Measurements from ENCODE around the gene TMEM108.

The TMEM108 gene

DNA sequence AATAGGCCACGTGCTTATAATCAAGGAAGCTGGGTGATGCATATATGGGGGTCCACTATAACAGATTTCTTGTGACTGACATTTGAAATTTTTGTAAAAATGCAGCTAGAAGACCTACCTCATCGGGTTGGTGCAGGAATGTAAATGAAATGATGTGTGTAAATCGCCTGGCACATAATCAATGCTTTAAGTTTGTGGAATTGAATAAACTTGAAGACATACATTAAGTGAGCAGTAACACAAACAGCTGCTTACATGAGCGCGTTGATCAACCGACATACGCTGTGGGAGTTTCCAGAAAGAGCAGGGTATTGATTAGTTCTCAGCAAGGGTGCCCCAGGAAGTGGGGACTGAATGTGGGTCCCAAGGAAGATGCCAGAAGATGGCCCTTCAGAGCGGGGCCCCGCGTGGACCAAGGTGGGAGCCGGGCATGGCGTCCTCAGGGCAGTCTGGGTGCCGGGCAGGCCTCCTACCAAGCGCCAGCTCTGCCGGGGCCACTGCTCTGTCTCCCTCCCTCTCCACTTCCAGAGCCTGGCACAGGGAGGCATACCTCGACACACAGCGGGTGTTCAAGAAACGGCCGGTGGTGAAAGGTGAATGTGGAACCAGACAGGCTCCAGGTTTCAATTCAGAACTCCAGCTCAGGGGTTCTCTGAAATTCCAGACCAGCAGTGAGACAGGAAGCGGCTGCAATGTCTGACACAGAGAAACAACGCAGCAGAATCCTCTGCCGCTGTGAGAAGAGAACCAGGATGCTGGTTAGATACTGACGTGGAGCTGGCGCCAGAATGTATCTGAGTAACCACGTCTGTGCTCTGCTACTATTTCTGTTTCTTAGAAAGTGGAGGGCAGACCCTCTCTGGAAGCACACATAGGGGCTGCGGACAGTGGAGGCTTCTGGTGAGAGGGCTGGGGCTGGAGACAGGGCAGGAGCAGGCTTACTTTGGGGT lies 374.3 kb downstream of the TMEM108 start:
- FAIRE-seq: no peak
- DNase-seq (ENCODE audit: low spot score): no peak

GRCh38 chr3:133413161-133414020 lies 375.2 kb downstream of the TMEM108 start:
- DNase-seq (ENCODE audit: low spot score) (no peak), FAIRE-seq (no peak)

DNA sequence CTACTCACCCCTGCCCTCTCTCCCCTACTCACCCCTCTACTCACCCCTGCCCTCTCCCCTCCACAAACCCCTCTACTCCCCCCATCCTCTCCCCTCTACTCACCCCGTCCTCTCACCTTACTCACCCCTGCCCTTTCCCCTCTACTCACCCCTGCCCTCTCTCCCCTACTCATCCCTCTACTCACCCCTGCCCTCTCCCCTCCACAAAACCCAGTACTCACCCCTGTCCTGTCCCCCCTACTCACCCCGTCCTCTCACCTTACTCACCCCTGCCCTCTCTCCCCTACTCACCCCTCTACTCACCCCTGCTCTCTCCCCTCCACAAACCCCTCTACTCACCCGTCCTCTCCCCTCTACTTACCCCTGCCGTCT lies 375.8 kb downstream of the TMEM108 start:
- FAIRE-seq (no peak), DNase-seq (ENCODE audit: low spot score) (no peak)

GRCh38 chr3:133418361-133418760 lies 380.2 kb downstream of the TMEM108 start:
- DNase-seq (ENCODE audit: low spot score) (no peak), FAIRE-seq (no peak)

DNA sequence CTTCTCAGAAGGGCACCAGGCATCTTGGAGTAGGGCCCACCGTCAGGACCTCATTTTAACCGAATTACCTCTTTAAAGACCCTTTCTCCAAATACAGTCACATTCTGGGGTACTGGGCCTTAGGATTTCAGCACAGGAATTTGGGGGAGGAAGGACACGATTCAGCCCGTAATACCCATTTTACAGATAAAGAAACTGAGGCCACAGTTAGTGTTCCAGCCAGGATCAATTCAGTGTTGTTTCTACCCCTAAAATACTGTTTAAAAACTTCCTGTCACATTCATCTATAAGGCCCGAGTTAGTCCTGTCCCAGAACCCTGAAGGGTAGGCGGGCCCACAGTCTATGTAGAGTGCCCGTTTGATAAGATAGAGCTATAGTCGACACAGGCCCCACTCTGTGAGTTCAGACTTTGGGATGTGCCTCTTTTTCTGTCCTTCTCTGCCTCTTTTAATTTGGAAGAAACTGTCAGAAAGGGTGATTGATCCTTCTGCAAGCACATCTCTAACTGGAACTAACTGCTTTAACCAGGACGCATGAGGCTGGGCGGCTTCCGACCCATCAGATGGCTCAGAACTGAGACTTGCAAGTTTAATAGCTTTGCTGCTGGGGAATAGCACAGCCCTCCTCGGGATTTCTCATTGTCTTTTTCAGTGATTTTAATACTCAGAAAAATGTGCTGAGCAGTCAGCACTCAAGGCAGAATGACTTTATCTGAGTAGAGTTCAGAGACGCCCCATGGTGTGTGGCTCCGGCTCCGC lies 381.1 kb downstream of the TMEM108 start:
- no peak for FAIRE-seq

GRCh38 chr3:133424937-133425869 lies 387.0 kb downstream of the TMEM108 start:
- FAIRE-seq (no peak), DNase-seq (ENCODE audit: low spot score) (no peak)

More for the DNA sequence above, 381.1 kb downstream of the TMEM108 start:
- DNase-seq (ENCODE audit: low spot score): no peak

- FAIRE-seq: no peak
- DNase-seq (ENCODE audit: low spot score): no peak
Observed at GRCh38 chr3:133425898-133426297, 387.7 kb downstream of the TMEM108 start.

DNA sequence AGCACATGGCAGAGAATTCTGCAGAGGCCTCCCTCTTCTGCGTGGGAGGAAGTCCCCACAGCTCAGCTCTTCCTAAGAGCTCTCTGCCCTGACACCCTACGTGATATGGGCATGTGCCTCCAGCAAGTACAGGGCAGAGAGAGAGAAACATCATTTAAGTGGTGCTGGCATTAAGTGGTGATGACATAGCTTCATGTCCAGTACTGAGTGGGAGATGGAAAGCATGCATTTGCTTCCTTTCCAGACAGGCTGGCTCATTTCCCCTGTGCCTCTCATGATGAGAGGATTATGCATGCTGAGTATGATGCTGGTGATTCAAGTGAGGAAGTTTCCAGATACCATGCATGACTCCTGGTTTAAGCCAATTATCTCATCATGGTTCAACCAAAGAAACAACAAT lies 388.5 kb downstream of the TMEM108 start:
- FAIRE-seq (no peak), DNase-seq (ENCODE audit: low spot score) (no peak)

DNA sequence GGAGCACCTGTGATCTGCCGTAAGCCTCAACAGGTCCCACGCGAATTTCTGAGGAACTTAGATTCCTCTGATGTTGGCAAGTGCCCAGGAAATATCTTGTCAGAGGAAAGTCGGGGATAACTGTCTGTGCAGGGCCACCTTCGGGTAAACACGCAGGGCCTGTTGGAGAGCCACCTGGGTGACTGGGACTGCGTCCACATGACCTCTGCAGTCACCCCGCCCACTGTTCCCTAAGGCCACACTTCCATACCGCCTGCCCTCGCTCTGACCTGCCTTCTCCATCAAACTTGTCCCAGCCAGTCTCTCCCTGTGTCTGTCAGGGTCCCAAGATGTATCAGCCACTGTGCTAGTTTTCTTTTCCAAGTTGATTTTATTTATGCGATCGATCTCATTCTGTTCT lies 390.4 kb downstream of the TMEM108 start:
- FAIRE-seq: no peak
- no peak for DNase-seq (ENCODE audit: low spot score)

- DNase-seq (ENCODE audit: low spot score) (no peak), FAIRE-seq (no peak)
Observed at GRCh38 chr3:133429063-133429462, 390.9 kb downstream of the TMEM108 start.

- DNase-seq (ENCODE audit: low spot score) (no peak), FAIRE-seq (no peak)
Observed at GRCh38 chr3:133439563-133439962, 401.4 kb downstream of the TMEM108 start.

- no peak for FAIRE-seq
- DNase-seq (ENCODE audit: low spot score): no peak
Observed at GRCh38 chr3:133440652-133441051, 402.5 kb downstream of the TMEM108 start.

- no peak for DNase-seq (ENCODE audit: low spot score)
- no peak for FAIRE-seq
Observed at GRCh38 chr3:133441867-133442270, 403.7 kb downstream of the TMEM108 start.

GRCh38 chr3:133442518-133442917 lies 404.3 kb downstream of the TMEM108 start:
- DNase-seq (ENCODE audit: low spot score) (no peak), FAIRE-seq (no peak)

- DNase-seq (ENCODE audit: low spot score) (peak; percentile 59), FAIRE-seq (peak; percentile 54)
Observed at GRCh38 chr3:133443649-133444422, 405.6 kb downstream of the TMEM108 start.

GRCh38 chr3:133444423-133444774 lies 406.2 kb downstream of the TMEM108 start:
- FAIRE-seq: no peak
- DNase-seq (ENCODE audit: low spot score): no peak

DNA sequence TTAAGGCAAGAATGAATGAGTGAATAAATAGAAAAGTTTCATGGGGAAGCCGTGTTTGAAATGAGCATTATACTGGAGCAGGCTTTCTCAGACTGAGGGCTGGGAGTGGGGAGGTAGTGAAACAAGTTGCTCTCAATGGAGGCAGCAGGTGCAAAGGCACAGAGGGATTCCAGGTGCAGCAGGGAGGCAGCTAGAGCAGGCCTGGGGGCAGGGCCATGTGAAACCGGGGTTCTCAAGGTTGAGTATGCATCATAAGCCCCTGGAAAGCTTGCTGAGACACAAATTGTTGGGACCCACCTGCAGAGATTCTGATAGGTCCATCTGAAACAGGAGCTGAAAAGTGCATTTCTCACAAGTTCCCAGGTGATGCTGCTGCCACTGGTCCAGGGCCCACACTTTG lies 406.9 kb downstream of the TMEM108 start:
- DNase-seq (ENCODE audit: low spot score) (no peak), FAIRE-seq (no peak)

Measured in RCC 7860 (cell line).